Occipital lobe (tissue), 2 donors: Measurements from ENCODE around the gene TSPYL4. TPM values are rescaled to one million over a fixed set of nuclear protein-coding genes. Genes with fewer than 3 reads are reported as not detected.

Experiments used
- DNase-seq: peaks from one replicate; lab custom pipeline; 2025; lab: John Stamatoyannopoulos, UW
- total RNA-seq: library from RNA; depleted of rRNA; stranded (reverse); fragments of >200 nt; gene quantifications from one replicate; pipeline ENCODE4 v1.2.3, GENCODE V29; 2014

The TSPYL4 gene
- total RNA-seq, 1 donor from 2014 or later = 70.2 TPM

DNA sequence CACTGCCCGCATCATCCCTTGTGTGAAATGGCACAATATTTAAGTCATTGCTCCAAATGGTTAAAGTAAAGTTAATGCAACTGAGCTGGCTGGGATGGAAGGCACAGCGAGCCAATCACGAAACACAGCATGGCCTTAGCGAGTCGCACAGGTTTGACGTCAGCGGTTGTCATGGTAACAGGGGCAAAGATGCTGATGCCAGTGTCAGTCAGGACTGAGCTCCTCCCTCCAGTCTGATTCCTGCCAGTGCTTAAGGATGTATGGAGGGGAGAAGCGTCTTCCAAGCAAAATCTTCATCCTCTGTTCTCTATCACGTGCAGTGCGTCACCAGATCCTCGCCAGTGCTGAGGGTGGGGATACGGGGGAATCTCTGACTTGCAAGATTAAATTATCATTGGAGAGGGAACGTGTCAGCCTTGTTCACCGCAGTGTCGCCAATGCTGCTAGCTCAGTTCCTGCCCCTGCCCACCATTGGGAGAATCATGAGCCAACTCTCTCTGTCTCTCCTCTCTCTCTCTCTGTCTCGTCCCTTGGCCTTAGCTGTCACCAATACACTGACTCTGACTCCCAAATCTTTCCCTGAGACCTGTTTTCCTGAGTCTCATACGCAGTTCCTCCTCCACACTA is 24.5 kb downstream of the TSPYL4 start:
- DNase-seq = peak; percentile 93

DNA sequence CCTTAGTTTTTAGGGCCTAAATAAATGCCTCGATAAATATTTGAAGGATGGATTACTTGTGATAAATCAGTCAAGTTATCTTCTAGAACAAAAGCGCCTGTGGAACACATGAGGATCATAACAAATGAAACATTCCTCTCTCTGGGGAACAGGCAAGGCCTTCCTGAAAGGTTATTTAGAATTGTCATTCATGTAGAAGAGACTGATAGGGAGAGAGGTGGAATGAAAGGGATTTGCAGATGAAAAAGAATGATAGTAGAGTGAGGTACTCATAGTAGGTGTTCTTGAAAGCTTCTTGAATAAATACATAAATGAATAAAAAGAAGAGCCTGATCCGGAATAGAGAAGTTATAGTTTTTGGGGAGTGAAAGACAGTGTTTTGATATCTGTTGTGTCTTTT is 30.5 kb downstream of the TSPYL4 start:
- no peak for DNase-seq

DNA sequence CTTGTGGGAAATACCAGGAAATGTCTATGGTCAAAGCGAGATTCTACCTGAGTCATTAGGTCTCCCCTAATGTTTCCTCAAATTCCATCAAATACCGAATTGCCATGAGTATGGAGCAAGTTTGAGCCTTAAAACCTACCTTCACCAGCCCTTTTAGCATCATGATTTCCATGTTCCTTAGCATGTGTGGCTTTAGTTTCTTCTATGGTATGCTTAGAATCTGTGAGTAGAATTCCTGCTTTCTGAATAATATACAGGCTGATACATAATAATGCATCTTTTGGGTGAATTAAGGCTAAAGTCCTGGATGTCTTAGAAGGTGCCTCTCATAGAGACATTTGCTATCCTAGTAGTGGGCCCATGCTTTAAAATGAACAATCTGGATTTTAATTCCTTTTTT is 32.0 kb downstream of the TSPYL4 start:
- DNase-seq = no peak

DNA sequence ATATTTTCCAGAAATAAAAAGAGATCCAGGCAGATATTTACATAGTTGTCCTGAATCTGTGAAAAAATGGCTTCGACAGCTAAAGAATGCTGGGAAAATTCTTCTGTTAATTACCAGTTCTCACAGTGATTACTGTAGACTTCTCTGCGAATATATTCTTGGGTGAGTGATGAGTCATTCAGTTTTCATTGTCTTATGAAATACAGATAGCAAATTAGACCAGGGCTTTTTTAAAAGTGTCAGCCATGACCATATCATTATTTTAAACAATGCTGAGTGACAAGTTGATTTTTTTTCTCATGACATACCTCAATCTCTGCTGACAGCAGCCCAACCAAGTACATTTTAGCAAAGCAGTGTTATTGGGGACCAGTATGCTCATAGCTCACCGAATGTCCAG is 32.8 kb downstream of the TSPYL4 start:
- no peak for DNase-seq

DNA sequence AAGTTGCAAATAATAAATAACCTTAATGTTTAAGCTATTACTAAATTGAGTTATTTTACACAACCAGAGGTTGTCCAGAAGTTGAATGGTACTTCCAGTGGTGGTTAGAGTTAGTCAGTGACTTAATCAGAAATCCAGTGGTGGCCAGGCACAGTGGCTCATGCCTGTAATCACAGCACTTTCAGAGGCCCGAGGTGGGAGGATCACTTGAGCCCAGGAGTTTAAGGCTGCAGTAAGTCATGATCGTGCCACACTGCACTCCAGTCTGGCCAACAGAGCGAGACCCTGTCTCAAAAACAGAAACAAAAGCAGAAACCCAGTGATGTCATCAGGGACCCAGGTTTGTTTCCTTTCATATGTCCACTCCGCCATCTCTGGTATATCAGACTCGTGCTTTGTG is 35.0 kb downstream of the TSPYL4 start:
- no peak for DNase-seq

DNA sequence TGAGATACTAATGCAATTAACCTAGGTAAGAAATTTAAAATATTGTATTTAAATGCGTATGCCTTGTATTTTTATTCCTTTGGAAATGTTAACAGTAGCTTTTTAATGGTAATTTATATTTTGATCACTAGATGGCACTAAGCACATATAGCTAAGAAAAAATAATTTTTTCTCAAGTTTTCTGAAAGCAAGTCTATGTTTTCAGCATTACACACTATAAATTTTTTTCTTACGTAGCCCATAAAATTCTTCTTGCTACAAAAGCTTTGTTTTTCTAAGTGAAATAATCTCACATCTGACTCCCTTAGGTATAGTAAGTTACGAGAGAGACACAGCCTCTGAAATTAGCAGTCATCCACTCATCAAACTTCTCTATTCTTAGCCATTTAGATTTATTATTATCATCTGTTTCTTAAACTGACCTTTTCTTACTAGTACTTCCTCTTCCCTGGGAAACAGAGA is 35.7 kb downstream of the TSPYL4 start:
- DNase-seq = no peak

DNA sequence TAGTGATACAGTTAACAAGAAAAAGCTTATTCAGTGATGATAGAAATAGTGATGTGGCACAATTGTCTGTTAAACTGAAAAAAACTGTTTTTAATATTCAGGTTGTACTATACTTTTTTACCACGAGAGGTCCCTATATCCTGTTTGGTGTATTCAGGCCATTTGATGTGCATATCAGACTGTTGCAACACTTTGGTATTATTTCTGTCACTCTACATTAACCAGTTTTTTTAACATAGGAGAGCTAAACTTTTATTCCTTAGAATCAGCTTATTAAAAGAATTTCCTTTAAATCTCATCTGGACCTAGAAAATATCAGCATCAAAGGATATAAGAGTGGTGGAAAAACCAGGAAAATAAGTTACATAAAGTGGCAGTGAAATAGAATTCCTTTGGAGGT is 36.8 kb downstream of the TSPYL4 start:
- DNase-seq = no peak

DNA sequence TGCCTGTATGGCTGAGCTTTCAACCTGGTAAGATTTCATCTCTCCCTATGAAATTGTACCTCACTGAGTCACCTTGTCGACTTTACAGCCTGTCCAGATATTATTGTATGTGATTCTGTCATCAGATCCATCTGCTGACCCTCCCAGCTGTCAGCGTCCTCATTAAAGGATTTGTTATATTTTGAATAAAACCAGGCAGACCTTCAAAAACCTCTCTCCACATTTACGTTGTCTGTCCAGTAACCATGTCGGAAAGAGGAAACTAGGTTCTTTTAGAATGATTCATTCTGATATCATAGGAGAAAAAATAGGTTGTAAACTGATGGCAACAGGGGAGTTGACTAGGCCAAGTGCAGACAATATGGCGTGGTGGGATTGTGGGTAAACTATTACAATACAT is 38.5 kb downstream of the TSPYL4 start:
- no peak for DNase-seq

DNA sequence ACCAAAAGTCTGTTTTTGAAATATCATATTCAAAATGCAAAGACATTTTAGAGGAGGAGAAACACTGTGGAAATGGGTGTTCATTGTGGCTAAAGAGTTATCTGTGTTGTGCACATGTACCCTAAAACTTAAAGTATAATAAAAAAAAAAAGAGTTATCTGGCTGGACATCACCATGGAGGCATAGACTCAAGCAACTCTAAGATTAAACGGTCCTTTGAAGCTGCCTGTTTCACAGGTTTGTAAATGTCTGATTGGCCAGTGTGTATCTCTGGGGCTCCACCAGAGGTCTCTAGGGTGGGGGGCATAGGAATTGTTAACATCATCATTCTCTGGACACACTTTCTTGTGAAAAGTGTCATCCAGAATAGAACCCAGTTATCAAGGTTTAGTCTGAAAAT is 39.2 kb downstream of the TSPYL4 start:
- no peak for DNase-seq

DNA sequence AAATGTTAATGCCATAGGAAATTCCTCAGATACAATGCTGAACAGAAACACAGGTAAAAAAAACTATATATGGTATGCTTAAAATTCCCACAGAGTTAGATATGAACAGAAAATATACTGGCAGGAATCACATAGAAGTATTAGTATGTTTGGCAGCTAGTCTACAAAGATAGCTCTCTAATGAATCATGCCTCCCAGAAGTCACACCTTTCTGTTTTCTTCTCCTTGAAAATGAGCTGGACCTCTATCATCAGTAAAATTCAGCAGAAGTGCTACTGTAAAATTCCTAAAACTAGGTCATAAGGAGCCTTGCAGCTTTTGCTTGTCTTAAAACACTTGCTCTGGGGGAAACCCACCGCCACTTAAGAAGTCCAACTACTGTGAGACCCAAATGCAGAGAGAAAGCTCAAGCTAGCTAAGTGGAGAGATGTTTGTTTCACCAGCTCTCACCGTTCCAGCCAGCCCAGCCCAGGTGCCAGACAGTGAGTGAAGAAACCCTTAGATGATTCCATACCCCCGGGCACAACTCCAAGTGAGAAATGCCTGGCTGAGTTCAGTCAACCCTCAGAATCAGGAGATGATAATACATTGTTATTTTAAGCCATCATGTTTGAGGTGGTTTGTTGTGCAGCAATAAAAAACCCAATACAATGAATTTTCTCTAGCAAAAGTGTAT is 43.0 kb downstream of the TSPYL4 start:
- DNase-seq = peak; percentile 8

DNA sequence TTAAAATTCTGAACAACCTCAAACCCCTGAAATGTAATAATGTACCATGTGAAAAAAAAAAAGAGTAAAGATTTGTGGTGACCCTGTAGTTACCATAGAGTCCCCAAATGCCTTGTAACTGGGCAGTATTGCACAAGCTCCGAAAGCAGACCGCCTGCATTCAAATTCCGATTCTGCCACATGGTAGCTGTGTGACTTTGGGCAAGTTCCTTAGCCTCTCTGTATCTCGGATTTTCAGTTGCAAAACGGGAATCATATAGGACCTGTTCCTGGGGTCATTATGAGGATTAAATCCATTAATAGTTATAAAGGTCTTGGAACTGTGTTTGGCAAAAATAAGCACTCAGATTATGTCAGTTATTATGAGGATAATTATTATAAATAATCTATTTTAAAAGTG is 43.6 kb downstream of the TSPYL4 start:
- DNase-seq = no peak

DNA sequence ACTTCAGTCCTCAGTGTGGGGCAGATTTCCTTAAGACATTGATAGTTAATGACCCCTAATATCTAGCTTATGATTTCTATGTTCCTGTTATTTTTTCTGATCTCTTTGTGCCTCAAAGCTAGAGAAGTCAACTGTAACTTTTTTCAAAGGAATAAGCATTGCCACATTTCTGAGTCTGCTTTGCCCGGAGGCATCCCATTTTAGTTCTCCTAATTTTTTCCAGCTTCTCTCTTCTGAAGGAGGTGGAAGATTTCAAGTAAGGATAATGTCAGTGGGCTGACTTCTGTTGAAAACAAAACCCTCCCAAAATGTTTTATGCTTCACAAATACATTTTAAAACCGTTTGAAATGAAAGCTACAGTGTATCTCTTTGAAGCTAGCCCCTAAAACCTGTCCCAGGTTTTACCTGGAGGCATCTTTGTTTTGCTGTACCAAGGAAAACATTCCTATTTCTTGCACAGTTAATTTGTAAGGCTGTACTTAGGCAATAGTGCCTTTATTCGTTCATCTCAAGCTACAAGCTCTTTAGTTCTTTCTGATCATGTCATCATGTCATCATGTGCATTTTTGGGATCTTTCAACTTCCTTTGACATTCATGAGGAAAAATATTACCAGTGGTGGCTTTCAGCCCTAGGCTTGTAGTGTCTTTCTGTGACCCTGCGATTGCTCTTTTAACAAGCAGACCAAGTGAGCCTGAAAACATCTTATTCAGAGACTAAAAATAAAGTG is 45.7 kb downstream of the TSPYL4 start:
- no peak for DNase-seq

DNA sequence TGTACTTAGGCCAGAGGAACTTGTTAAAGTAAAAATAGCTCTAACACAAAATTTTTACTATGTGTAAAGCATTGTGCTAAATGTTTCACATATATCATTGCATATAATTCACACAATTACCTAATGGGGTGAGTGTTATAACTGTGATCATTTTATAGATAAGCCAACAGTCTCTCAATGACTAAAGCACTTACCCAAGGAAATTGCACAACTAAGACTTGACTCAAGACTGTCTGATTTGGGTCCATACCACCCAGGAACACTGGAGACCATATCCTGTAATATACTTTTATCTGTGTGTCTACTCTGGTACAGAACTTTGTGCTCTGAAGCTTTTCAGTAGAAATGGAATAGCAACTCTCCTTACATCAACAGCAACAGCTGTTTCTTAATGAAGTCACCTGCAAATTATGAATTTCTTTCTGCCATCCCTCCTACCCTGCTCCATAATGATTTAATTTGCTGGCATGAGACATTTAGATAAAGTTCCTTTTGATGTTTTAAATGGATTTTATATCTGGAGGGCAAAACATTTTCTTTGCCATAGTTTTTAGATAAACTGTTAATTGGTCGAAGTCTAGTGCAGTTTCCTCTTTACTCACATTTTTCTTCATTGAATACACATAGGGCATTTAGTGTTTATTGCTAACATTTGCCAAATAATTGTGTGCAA is 47.5 kb downstream of the TSPYL4 start:
- DNase-seq = no peak

DNA sequence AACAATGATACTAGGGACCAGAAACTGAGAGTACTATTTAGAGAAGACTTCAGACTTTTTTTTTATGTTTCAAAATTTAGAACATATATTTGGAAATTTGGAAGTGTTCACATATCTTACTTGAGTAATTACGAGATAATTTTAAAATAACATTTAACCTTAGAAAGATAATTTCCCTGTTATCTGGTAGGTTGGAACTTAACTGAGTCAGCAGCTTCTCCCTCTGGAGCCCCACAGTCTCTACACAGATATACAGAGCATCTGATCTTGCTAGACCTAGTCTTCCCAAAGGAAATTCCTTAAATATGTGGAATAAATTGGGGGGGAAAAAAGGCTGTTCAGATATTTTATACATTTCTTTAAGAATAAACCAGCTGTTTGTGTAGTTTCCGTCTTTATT is 48.6 kb downstream of the TSPYL4 start:
- no peak for DNase-seq

DNA sequence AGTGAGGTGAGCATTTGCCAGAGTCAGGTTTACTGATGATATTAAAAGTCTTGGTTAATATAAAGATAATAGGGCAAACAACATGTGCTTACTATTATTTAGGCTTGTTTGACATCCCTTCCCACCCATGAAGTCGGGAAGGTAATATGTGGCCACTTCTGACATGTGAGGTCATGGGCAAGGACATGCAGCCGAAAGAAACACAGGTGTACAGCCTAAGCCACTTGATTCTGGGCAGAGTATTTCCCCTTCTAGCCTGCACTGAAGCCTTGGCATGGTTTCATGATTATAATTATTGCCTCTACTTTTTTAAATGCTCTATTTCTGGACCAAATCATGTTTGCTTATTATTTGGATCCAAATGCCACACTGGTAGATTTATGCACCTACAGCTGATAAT is 52.3 kb downstream of the TSPYL4 start:
- no peak for DNase-seq

DNA sequence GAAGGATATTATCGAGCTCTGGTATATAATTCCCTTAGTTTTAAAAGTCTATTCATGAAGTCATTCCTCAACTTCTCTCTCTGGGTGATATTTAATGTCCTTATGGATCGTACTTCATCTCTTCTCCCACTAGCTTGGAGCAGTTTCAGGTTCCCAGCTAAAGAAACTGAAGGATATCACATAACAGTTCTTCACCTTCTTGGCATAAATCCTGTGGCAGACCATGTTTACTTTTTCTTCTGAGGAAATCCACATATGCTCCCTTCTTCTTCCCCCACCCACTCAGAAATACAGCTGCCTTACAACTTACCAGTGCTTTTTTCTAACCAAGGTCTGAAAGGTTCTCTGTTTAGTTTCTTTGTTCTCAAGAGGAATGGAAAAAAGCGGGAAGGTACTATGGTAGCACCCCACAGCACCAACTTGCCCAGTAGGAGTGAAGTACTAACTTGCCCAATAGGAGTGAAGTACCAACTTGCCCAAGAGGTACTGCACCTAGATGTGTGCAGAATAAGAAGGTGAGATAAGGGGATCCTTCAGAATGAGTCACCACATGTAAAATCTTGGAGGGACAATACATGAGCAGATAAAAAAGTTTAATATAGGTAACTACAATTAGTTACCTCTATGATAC is 53.1 kb downstream of the TSPYL4 start:
- no peak for DNase-seq

Other genes starting within 250 kb of the TSPYL4 start
- gene FRK, start 193.2 kb downstream of the TSPYL4 start, total RNA-seq = 0.31 TPM
- 2.2 TPM for gene NT5DC1, start 153.2 kb downstream of the TSPYL4 start, total RNA-seq
- not detected for gene COL10A1, start 127.9 kb downstream of the TSPYL4 start, total RNA-seq
- 205 TPM for gene TSPYL1, start 25.9 kb upstream of the TSPYL4 start, total RNA-seq
- gene DSE, start 116.9 kb upstream of the TSPYL4 start, total RNA-seq = 26.2 TPM
- gene CALHM6, start 207.3 kb upstream of the TSPYL4 start, total RNA-seq = 2.7 TPM